Measurements from ENCODE around the gene TRAK2. TPM values are rescaled to one million over a fixed set of nuclear protein-coding genes. Genes with fewer than 3 reads are reported as not detected.

TRAK2 gene
- total RNA-seq, 4 donors from 2014 or later: 41.5 to 78.9 (median 54.5) TPM

DNA sequence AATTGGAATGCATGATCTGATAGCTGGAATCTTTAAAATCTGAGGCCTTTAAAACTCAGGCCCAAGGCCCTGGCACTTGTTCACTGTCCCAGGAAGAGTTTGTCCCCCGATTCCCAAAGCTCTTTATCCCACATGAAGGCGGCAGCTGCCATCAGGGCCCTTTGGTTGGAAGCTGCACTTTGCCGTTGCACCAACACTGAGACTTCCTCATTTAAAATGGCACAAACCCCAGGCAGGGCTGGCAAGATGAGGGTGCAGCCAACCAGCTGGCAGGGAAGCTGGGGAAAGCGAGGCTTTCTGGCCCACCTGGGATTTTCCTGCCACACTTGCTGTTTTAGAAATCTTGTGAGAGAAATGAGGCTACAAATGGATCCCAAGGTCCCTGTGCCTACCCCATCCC is 100.4 kb downstream of the TRAK2 start:
- in situ Hi-C loops (cut with MboI; ENCODE audit: low pct_ligation_motif_present in 1 of 4, low pct_unique_long_range_greater_than_20kb in 1 of 4, low sequenced_read_pairs in 3 of 4) (loop anchor here in 2 of 4 donors (25.0 kb wide), 1 partner anchor 114 kb away; no protein-coding TSS in a partner anchor), intact Hi-C loops (cut with DNase I; ENCODE audit: low total_unique reads) (no loop called here)
- TF ChIP-seq, protein P1, sequence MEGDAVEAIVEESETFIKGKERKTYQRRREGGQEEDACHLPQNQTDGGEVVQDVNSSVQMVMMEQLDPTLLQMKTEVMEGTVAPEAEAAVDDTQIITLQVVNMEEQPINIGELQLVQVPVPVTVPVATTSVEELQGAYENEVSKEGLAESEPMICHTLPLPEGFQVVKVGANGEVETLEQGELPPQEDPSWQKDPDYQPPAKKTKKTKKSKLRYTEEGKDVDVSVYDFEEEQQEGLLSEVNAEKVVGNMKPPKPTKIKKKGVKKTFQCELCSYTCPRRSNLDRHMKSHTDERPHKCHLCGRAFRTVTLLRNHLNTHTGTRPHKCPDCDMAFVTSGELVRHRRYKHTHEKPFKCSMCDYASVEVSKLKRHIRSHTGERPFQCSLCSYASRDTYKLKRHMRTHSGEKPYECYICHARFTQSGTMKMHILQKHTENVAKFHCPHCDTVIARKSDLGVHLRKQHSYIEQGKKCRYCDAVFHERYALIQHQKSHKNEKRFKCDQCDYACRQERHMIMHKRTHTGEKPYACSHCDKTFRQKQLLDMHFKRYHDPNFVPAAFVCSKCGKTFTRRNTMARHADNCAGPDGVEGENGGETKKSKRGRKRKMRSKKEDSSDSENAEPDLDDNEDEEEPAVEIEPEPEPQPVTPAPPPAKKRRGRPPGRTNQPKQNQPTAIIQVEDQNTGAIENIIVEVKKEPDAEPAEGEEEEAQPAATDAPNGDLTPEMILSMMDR (IDR thresholded peaks at IDR 0.05): no peak
- TF ChIP-seq POLR2AphosphoS5 (IDR thresholded peaks at IDR 0.05) (no peak), EP300 (IDR thresholded peaks at IDR 0.05; ENCODE audit: low read depth) (no peak), POLR2A (IDR thresholded peaks at IDR 0.05) (no peak)

DNA sequence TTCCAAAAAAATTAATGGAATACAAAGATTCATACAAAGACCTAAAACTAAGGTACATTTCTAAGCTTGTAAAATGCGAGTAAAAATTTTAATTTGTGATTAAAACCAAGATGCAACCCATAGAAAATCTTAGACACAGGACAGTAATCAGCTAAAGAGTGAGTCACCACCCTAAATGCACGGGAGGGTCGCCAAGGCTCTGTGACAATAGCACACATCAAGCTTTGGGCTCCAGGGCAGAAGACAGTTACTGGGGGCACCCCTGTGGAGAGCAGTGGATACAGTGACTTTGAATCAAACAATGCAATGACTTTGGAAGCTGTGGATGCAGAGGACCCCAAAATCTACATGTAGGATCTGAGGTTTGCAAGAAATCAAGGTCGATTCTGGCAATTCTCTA is 101.7 kb downstream of the TRAK2 start:
- in situ Hi-C loops (cut with MboI; ENCODE audit: low pct_ligation_motif_present in 1 of 4, low pct_unique_long_range_greater_than_20kb in 1 of 4, low sequenced_read_pairs in 3 of 4) (no loop called here), intact Hi-C loops (cut with DNase I; ENCODE audit: low total_unique reads) (no loop called here)
- TF ChIP-seq, protein P1 (IDR thresholded peaks at IDR 0.05): no peak
- Histone ChIP-seq H3K36me3 (no peaks in the 10 kb centered on the region), H3K4me1 (no peaks in the 10 kb centered on the region), H3K27me3 (no peaks in the 10 kb centered on the region), H3K9me3 (no peaks in the 10 kb centered on the region), H3K4me3 (no peak overlapping the region), H3K27ac (no peak overlapping the region)
- WGBS, 2 donors (ENCODE audit: low coverage in 1 of 2): 39 to 59% methylated on average over 2 to 4 of the region's 4 CpGs
- no peak for DNase-seq

More for the DNA sequence above, 100.4 kb downstream of the TRAK2 start:
- no peaks in the 10 kb centered on the region for H3K4me1 ChIP-seq
- WGBS, 2 donors (ENCODE audit: low coverage in 1 of 2): 95% methylated on average over 4 of the region's 4 CpGs; no CpG with 5 or more reads in 1 of the 2 donors
- no peaks in the 10 kb centered on the region for H3K9me3 ChIP-seq
- no peak overlapping the region for H3K27ac ChIP-seq
- H3K36me3 ChIP-seq: no peaks in the 10 kb centered on the region
- no peaks in the 10 kb centered on the region for H3K27me3 ChIP-seq
- no peak overlapping the region for H3K4me3 ChIP-seq
- no peak for DNase-seq

GRCh38 chr2:201348758-201349157 is 102.5 kb downstream of the TRAK2 start:
- 55% methylated on average over 1 of the region's 1 CpG; no CpG with 5 or more reads in 1 of the 2 donors for WGBS, 2 donors (ENCODE audit: low coverage in 1 of 2)
- Histone ChIP-seq H3K4me3 (no peak overlapping the region), H3K4me1 (no peaks in the 10 kb centered on the region), H3K27ac (no peak overlapping the region), H3K9me3 (no peaks in the 10 kb centered on the region), H3K27me3 (no peaks in the 10 kb centered on the region), H3K36me3 (no peaks in the 10 kb centered on the region)
- TF ChIP-seq EP300 (IDR thresholded peaks at IDR 0.05; ENCODE audit: low read depth): no peak
- intact Hi-C loops (cut with DNase I; ENCODE audit: low total_unique reads) (no loop called here), in situ Hi-C loops (cut with MboI; ENCODE audit: low pct_ligation_motif_present in 1 of 4, low pct_unique_long_range_greater_than_20kb in 1 of 4, low sequenced_read_pairs in 3 of 4) (no loop called here)
- no peak for DNase-seq

GRCh38 chr2:201347138-201347537 is 104.1 kb downstream of the TRAK2 start:
- no peaks in the 10 kb centered on the region for H3K36me3 ChIP-seq
- no peaks in the 10 kb centered on the region for H3K9me3 ChIP-seq
- no peak for DNase-seq
- no peak overlapping the region for H3K27ac ChIP-seq
- in situ Hi-C loops (cut with MboI; ENCODE audit: low pct_ligation_motif_present in 1 of 4, low pct_unique_long_range_greater_than_20kb in 1 of 4, low sequenced_read_pairs in 3 of 4) (no loop called here), intact Hi-C loops (cut with DNase I; ENCODE audit: low total_unique reads) (no loop called here)
- WGBS, 2 donors (ENCODE audit: low coverage in 1 of 2): 92 to 100% methylated on average over 1 to 4 of the region's 4 CpGs
- H3K27me3 ChIP-seq: no peaks in the 10 kb centered on the region
- no peaks in the 10 kb centered on the region for H3K4me1 ChIP-seq
- no peak overlapping the region for H3K4me3 ChIP-seq
- TF ChIP-seq POLR2AphosphoS5 (IDR thresholded peaks at IDR 0.05) (no peak), EP300 (IDR thresholded peaks at IDR 0.05; ENCODE audit: low read depth) (no peak)

DNA sequence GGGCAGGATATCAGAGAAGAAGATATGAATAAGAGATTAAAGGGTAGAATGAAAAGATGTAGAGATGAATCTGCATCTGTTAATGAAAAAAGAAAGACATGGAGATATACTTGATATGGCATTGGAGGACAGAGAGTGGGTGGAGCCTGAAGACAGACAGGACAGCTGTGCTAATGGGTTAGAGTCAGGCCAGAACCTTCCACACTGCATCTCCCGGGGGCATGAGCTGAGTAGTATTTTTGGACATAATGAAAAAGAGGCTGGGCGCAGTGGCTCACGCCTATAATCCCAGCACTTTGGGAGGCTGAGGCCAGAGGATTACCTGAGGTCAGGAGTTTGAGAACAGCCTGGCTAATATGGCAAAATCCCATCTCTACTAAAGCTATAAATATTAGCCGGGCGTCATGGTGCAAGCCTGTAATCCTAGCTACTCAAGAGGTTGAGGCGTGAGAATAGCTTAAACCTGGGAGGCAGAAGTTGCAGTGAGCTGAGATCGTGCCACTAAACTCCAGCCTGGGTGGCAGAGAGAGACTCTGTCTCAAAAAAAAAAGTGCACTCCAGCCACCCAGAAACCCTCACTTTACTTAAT is 105.5 kb downstream of the TRAK2 start:
- in situ Hi-C loops (cut with MboI; ENCODE audit: low pct_ligation_motif_present in 1 of 4, low pct_unique_long_range_greater_than_20kb in 1 of 4, low sequenced_read_pairs in 3 of 4): no loop called here
- DNase-seq: no peak
- Histone ChIP-seq H3K4me1 (no peaks in the 10 kb centered on the region), H3K27ac (no peak overlapping the region), H3K4me3 (no peak overlapping the region), H3K27me3 (no peaks in the 10 kb centered on the region), H3K36me3 (no peaks in the 10 kb centered on the region), H3K9me3 (no peaks in the 10 kb centered on the region)
- TF ChIP-seq, protein P1 (IDR thresholded peaks at IDR 0.05): no peak
- TF ChIP-seq POLR2AphosphoS5 (IDR thresholded peaks at IDR 0.05) (no peak), EP300 (IDR thresholded peaks at IDR 0.05; ENCODE audit: low read depth) (no peak), POLR2A (IDR thresholded peaks at IDR 0.05) (no peak)
- WGBS, 2 donors (ENCODE audit: low coverage in 1 of 2): 93 to 100% methylated on average over 1 to 7 of the region's 7 CpGs
- intact Hi-C loops (cut with DNase I; ENCODE audit: low total_unique reads): no loop called here
